IPS DF 6.9 (cell line): ENCODE data around the gene MYOCD.

ENCODE experiments used
- DNase-seq: peaks from one replicate; pipeline ENCODE4 v3.0.0-alpha.2; 2013; ENCODE audit warnings: low read depth, low spot score
- H3K27ac ChIP-seq: one replicate; pipeline ENCODE4 v1.5.1; 2013; ENCODE audit warnings: low read length, control low read depth
- H3K27me3 ChIP-seq: 2 replicates; pipeline ENCODE4 v1.6.1; 2013; ENCODE audit warnings: mild to moderate bottlenecking, low read length; ENCODE audit not compliant: control insufficient read depth, insufficient read depth
- H3K36me3 ChIP-seq: 2 replicates; pipeline ENCODE4 v1.6.1; 2013; ENCODE audit warnings: low read length; ENCODE audit not compliant: control insufficient read depth, insufficient read depth
- H3K4me1 ChIP-seq: 2 replicates; pipeline ENCODE4 v1.6.1; 2013; ENCODE audit warnings: low read length; ENCODE audit not compliant: control insufficient read depth, insufficient read depth
- H3K4me3 ChIP-seq: 2 replicates; pipeline ENCODE4 v1.5.1; 2013; ENCODE audit warnings: mild to moderate bottlenecking, low read length
- H3K9me3 ChIP-seq: 2 replicates; pipeline ENCODE4 v1.6.1; 2013; ENCODE audit warnings: low read length, inconsistent platforms; ENCODE audit not compliant: control insufficient read depth, insufficient read depth
- WGBS: extraction: QIAGEN DNeasy Blood & Tissue Kit; methylation state at CpG from one replicate; pipeline ENCODE4 v1.1.7; 2013; ENCODE audit warnings: mixed read lengths, missing lambda C conversion rate; ENCODE audit not compliant: insufficient read length, insufficient coverage; 5-methylcytosine and 5-hydroxymethylcytosine counted together

Gene MYOCD

GRCh38 chr17:12730931-12731521 lies 65.3 kb downstream of the MYOCD start:
- Histone ChIP-seq H3K36me3 (no peaks in the 10 kb centered on the region), H3K4me3 (no peak overlapping the region), H3K9me3 (no peaks in the 10 kb centered on the region), H3K27me3 (no peaks in the 10 kb centered on the region), H3K27ac (no peak overlapping the region), H3K4me1 (0 out of 2 replicates have a peak, but pooled peaks cover 4% of the 10 kb centered on the region)
- WGBS = no CpG with 5 or more reads among the region's 10 CpGs
- peak; percentile 25 for DNase-seq

DNA sequence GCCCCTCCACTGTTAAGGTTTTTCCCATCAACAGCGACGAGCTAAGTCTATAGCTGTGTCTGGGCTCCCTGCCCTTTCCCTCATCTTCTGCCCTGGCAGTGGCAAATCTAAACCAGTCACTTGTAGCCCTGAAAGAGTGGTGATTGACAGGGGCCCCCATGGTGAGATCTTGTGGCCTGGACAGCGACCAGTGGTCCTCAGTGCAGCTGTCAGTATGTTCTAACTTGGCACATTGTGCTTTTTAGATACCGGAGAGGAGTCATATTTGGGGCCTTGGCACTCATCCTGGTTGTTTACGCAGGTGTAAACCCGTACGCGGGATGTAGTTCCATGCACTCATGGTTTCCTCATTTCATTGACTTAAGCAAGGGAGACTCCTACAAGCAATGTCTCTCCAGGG lies 66.1 kb downstream of the MYOCD start:
- Histone ChIP-seq H3K9me3 (no peaks in the 10 kb centered on the region), H3K4me1 (0 out of 2 replicates have a peak, but pooled peaks cover 4% of the 10 kb centered on the region), H3K36me3 (no peaks in the 10 kb centered on the region), H3K4me3 (no peak overlapping the region), H3K27me3 (no peaks in the 10 kb centered on the region), H3K27ac (no peak overlapping the region)
- no CpG with 5 or more reads among the region's 8 CpGs for WGBS
- DNase-seq = no peak

GRCh38 chr17:12732366-12732765 lies 66.7 kb downstream of the MYOCD start:
- no peak overlapping the region for H3K27ac ChIP-seq
- H3K4me1 ChIP-seq = 0 out of 2 replicates have a peak, but pooled peaks cover 4% of the 10 kb centered on the region
- DNase-seq = no peak
- WGBS = no CpG with 5 or more reads among the region's 8 CpGs
- no peak overlapping the region for H3K4me3 ChIP-seq
- no peaks in the 10 kb centered on the region for H3K36me3 ChIP-seq
- H3K27me3 ChIP-seq = no peaks in the 10 kb centered on the region
- H3K9me3 ChIP-seq = no peaks in the 10 kb centered on the region

DNA sequence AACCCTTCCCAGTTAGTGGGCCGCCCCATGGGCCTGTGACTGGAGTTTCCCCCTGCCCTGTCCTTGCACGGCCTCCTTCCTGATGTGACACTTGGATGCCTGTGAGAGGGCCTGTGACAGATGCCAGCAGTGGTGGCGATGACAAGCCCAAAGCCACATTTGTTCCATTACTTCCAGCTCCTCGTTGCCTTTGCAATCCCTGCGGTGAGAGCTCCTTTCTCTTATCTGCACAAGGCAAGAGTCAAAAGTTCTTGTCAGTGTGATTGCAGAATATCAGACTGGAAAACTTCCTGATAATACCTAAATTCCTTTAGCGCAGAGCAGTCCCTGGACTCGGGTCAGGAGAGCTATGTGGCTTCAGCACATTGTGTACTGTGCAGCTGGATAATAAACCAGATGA lies 69.2 kb downstream of the MYOCD start:
- H3K27me3 ChIP-seq = no peaks in the 10 kb centered on the region
- H3K4me1 ChIP-seq = 0 out of 2 replicates have a peak, but pooled peaks cover 4% of the 10 kb centered on the region
- no CpG with 5 or more reads among the region's 7 CpGs for WGBS
- no peaks in the 10 kb centered on the region for H3K36me3 ChIP-seq
- DNase-seq = no peak
- no peak overlapping the region for H3K4me3 ChIP-seq
- H3K27ac ChIP-seq = no peak overlapping the region
- H3K9me3 ChIP-seq = no peaks in the 10 kb centered on the region

DNA sequence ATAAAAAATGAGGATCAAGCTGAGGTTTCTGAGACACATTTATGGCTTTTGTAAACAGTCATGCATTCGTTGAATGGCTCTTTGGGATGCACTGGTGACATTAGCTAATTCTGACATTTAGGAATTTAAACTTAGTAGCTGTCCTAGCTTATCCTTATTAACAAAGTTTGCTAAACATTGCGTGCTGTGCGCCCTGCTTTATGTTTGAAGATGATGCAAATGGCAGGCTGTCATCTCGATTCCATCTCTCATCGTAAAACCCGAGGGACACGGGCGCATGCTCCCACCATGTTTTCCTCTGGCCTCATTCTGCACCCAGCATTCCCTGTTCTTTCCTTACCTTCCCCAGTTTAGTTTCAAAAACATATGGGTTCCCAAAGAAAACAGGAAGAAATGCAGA lies 69.8 kb downstream of the MYOCD start:
- H3K27ac ChIP-seq = no peak overlapping the region
- WGBS = no CpG with 5 or more reads among the region's 8 CpGs

DNA sequence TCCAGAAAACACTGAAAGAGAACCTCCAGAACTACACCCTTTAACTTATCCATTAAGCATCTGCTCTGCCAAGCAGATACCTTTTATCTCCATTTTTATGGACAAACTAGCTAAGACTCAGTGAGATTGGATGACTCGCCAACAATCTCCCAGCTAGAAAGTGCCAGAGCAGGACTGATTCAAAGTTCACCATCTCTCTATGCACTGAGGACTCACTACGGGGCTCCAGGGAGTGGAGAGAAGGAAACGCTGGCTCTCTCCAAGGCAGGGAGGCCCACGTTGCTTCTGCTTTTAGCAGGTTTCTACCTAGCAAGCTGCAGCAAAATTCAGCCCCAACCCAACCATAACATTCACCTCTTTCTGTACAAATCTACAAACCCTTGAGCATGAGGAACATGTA lies 70.8 kb downstream of the MYOCD start:
- no peak overlapping the region for H3K4me3 ChIP-seq
- whole genome bisulfite sequencing = no CpG with 5 or more reads among the region's 4 CpGs
- H3K27ac ChIP-seq = no peak overlapping the region
- H3K4me1 ChIP-seq = no peaks in the 10 kb centered on the region
- no peaks in the 10 kb centered on the region for H3K9me3 ChIP-seq
- DNase-seq = no peak
- H3K27me3 ChIP-seq = no peaks in the 10 kb centered on the region
- no peaks in the 10 kb centered on the region for H3K36me3 ChIP-seq

More for the DNA sequence above, 69.8 kb downstream of the MYOCD start:
- H3K36me3 ChIP-seq = no peaks in the 10 kb centered on the region
- no peak overlapping the region for H3K4me3 ChIP-seq
- DNase-seq = no peak
- H3K9me3 ChIP-seq = no peaks in the 10 kb centered on the region
- no peaks in the 10 kb centered on the region for H3K27me3 ChIP-seq
- H3K4me1 ChIP-seq = 0 out of 2 replicates have a peak, but pooled peaks cover 4% of the 10 kb centered on the region

DNA sequence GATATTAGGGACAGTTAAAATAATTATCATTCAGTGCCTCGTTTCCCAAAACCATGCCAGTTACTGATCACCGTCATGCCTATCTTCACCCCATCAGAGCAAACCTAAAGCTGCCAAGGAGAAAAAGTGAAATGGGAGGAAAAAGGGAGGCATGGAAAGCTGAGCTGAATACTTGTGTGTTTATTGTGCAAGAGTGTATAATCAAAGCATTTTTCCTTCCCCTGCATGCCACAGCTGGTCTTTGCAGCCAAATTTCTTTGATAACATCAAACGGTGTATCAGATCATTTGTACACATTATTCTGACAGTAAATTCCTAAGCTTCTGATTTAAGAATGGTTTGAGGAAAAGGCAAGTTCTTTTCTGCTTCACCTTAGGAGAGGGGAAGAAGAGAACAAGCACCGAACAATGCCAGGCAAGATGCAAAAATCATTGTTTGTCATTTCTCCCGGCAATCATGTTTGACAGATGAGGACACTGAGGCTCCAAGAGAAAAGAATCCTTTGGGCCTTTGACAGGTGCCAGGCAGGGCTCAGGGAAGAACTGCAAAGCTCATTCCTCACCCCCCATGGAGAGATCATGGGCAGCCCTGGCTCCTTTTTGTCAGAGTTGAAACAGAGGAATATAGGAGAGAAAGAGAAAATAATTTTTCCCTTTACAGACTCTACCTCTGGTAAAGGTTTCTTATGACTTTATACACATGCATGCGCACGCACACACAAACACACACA lies 72.2 kb downstream of the MYOCD start:
- DNase-seq = no peak
- H3K4me1 ChIP-seq = no peaks in the 10 kb centered on the region
- H3K27me3 ChIP-seq = no peaks in the 10 kb centered on the region
- H3K4me3 ChIP-seq = no peak overlapping the region
- no peak overlapping the region for H3K27ac ChIP-seq
- no peaks in the 10 kb centered on the region for H3K36me3 ChIP-seq
- H3K9me3 ChIP-seq = no peaks in the 10 kb centered on the region
- no CpG with 5 or more reads among the region's 7 CpGs for WGBS

DNA sequence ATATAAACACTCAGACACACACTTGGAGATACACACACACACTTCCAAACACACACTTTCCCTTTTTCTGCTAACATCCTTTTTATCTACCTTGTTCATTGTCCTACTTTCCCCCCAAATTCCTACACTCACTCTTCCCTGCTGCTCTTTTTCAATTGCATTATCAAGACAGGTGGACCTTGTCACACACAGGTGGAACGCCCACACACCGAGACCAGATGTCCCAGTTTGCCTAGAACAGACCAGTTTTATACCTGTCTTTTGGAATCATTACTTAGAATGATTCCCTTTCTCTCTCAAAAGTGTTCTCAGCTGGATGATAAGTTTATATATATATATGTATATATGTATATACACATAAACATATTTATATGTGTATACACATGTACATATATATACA lies 72.9 kb downstream of the MYOCD start:
- Histone ChIP-seq H3K9me3 (no peaks in the 10 kb centered on the region), H3K27me3 (no peaks in the 10 kb centered on the region), H3K27ac (no peak overlapping the region), H3K4me3 (no peak overlapping the region), H3K4me1 (no peaks in the 10 kb centered on the region), H3K36me3 (no peaks in the 10 kb centered on the region)
- DNase-seq = no peak
- no CpG with 5 or more reads among the region's 2 CpGs for WGBS

- Histone ChIP-seq H3K4me1 (no peaks in the 10 kb centered on the region), H3K4me3 (no peak overlapping the region), H3K36me3 (no peaks in the 10 kb centered on the region), H3K9me3 (no peaks in the 10 kb centered on the region), H3K27ac (no peak overlapping the region), H3K27me3 (no peaks in the 10 kb centered on the region)
- no CpG with 5 or more reads among the region's 4 CpGs for WGBS
- DNase-seq = no peak
Observed at GRCh38 chr17:12739500-12739899, 73.8 kb downstream of the MYOCD start.

- DNase-seq = no peak
- no peak overlapping the region for H3K4me3 ChIP-seq
- H3K36me3 ChIP-seq = no peaks in the 10 kb centered on the region
- no CpG with 5 or more reads among the region's 3 CpGs for WGBS
- no peaks in the 10 kb centered on the region for H3K9me3 ChIP-seq
- no peaks in the 10 kb centered on the region for H3K4me1 ChIP-seq
- no peaks in the 10 kb centered on the region for H3K27me3 ChIP-seq
- no peak overlapping the region for H3K27ac ChIP-seq
Observed at GRCh38 chr17:12743046-12743445, 77.4 kb downstream of the MYOCD start.

DNA sequence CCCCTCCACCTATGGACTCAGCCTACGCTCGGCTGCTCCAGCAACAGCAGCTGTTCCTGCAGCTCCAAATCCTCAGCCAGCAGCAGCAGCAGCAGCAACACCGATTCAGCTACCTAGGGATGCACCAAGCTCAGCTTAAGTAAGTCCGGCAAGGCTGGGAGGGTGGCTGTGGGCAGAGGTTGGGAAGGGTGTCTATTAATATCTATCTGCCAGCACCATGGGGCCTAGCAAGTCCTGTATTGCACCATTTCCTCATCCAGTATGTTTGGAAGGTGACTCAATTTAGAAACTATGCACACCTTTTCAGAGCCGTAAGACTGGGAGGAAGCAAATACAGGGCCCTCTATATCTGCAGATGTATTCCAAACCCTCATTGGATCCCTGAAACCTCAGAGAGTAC lies 78.6 kb downstream of the MYOCD start:
- no peaks in the 10 kb centered on the region for H3K9me3 ChIP-seq
- H3K4me1 ChIP-seq = no peaks in the 10 kb centered on the region
- no peaks in the 10 kb centered on the region for H3K27me3 ChIP-seq
- no peak for DNase-seq
- no peak overlapping the region for H3K4me3 ChIP-seq
- H3K36me3 ChIP-seq = no peaks in the 10 kb centered on the region
- WGBS = no CpG with 5 or more reads among the region's 5 CpGs
- no peak overlapping the region for H3K27ac ChIP-seq
